ENCODE data around the gene BLM.

- TF ChIP-seq CTCF (IDR thresholded peaks at IDR 0.05 in 4 of 5, conservative IDR thresholded peaks at IDR 0.05 in 1 of 5) (no peak), POLR2A (IDR thresholded peaks at IDR 0.05) (no peak)
These were observed 3.0 kb downstream of the BLM start for GRCh38 chr15:90720131-90720530.
